ENCODE results near the gene TCAP.

TCAP gene

GRCh38 chr17:39667945-39668924, 3.1 kb downstream of the TCAP start, which contains the start of gene PNMT:
Gene PNMT (plus strand): TSS chr17:39668453. CDS start chr17:39668476, 23 bp downstream.
- DNase-seq, result peak; percentile 51

- DNase-seq, result no peak
Observed at GRCh38 chr17:39669897-39670735, 5.0 kb downstream of the TCAP start.

GRCh38 chr17:39670746-39671145, 5.6 kb downstream of the TCAP start:
- DNase-seq, result no peak

- peak; percentile 21 for DNase-seq
Observed at GRCh38 chr17:39671651-39672521, 6.7 kb downstream of the TCAP start.

GRCh38 chr17:39672522-39673334, 7.6 kb downstream of the TCAP start:
- no peak for DNase-seq

GRCh38 chr17:39673335-39674081, 8.4 kb downstream of the TCAP start:
- DNase-seq, result no peak

- no peak for DNase-seq
Observed at GRCh38 chr17:39674179-39674578, 9.0 kb downstream of the TCAP start.

- DNase-seq, result no peak
Observed at GRCh38 chr17:39674702-39675389, 9.7 kb downstream of the TCAP start.

GRCh38 chr17:39675390-39676082, 10.4 kb downstream of the TCAP start:
- no peak for DNase-seq

- no peak for DNase-seq
Observed at GRCh38 chr17:39676198-39676819, 11.2 kb downstream of the TCAP start.

- no peak for DNase-seq
Observed at GRCh38 chr17:39677072-39677471, 11.9 kb downstream of the TCAP start.

GRCh38 chr17:39677542-39678339, 12.6 kb downstream of the TCAP start:
- no peak for DNase-seq

GRCh38 chr17:39678340-39679116, 13.4 kb downstream of the TCAP start:
- DNase-seq, result no peak

GRCh38 chr17:39679521-39680192, 14.5 kb downstream of the TCAP start:
- no peak for DNase-seq

GRCh38 chr17:39683295-39683939, 18.3 kb downstream of the TCAP start:
- DNase-seq, result no peak
